NT2/D1 (cell line): Measurements from ENCODE around the gene WASF1.

Experiments
- SUZ12 ChIP-seq: IDR thresholded peaks from 2 replicates; pipeline ENCODE4 v1.6.1; 2011; ENCODE audit not compliant: insufficient read length, insufficient read depth; ENCODE audit errors: extremely low read depth
- YY1 ChIP-seq: IDR thresholded peaks from 2 replicates; pipeline ENCODE4 v1.6.1; 2011; ENCODE audit not compliant: insufficient read length, insufficient read depth
- ZNF274 ChIP-seq: IDR thresholded peaks from 2 replicates; pipeline ENCODE4 v1.6.1; 2011; ENCODE audit warnings: mild to moderate bottlenecking, low read depth, low read length

DNA sequence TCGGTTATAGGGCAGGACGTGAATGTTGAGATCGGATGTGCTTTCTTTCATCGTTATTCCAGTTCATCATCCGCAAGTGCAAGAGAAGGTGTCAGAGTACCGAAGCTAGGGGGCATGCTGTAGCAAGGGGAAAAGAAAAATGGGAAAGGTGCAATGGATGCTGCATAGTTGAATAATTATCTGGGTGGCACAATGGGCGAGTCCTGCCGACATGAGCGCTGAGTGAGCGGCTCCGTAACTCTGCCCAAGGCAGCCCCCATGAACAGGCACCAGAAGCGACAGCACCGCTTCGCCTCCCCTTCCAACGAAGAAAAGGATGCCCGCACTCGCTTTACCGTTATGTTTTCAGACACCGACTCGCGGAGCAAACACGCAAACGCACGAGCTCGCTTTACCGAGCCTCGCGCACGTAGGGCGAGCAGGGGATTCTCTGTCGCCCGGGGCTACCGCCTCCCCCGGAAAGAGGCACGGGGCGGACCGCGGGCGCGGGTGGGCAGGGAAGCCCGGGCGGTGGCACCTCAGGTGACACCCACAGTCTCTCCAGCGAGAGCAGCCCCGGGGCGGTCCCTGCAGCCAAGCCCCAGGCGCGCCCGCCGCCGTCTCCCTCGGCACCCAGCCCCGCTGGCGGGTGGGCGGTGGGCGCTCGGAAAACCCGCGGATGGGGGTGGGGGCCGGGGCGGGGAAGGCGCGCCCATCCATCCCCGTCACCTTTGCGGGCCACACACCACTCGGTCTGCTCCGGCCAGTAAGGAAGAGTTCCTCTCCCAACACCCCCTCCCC lies 654 bp downstream of the WASF1 start:
- TF ChIP-seq YY1 (no peak), ZNF274 (no peak), SUZ12 (no peak)
